Measurements from ENCODE around the gene MYOG.

DNA sequence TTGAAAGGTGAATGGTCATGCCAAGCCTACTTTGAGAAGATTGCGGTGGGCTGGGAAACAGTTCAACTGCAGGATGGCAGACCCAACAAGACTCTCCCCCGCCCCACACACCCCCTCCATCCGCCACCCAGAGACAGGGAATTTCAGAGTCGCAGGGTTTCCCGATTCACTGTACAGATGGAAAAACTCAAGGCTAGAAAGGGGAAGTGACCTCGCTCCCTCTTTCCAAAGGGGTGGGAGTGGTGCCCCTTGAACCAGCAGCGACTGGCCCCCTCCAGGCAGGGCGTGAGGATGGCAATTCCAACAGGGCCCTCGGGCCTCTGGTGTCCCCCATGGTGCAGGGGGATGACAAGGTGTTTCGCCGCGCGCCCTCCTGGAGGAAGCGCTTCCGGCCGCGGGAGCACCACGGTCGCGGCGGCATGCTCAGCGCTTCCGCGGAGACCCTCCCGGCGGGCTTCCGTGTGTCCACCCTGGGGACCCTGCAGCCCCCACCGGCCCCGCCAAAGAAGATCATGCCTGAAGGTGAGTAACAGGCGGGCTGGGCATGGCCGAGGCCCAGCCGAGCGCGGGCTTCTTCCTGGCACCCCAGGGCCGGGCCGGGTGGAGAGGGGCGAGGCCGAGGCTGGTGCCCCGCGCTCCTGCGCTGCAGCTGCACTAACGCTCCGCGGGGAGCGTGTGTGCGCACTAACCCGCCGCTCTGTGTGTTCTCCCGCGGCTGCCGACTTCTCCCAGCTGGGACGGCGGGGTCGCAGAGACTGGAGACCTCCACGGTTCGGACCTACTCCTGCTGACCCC is 10.4 kb downstream of the MYOG start:
- TF ChIP-seq POLR2A (IDR thresholded peaks at IDR 0.05; ENCODE audit: low read length) (no peak), GATA1 (IDR thresholded peaks at IDR 0.05; ENCODE audit: low read depth, low read length) (no peak)
